Measurements from ENCODE around the gene ADAM33. TPM values are rescaled to one million over a fixed set of nuclear protein-coding genes. Genes with fewer than 3 reads are reported as not detected.

The ADAM33 gene
- total RNA-seq, 4 donors from 2014 or later: 15.0 to 150 (median 44.6) TPM

DNA sequence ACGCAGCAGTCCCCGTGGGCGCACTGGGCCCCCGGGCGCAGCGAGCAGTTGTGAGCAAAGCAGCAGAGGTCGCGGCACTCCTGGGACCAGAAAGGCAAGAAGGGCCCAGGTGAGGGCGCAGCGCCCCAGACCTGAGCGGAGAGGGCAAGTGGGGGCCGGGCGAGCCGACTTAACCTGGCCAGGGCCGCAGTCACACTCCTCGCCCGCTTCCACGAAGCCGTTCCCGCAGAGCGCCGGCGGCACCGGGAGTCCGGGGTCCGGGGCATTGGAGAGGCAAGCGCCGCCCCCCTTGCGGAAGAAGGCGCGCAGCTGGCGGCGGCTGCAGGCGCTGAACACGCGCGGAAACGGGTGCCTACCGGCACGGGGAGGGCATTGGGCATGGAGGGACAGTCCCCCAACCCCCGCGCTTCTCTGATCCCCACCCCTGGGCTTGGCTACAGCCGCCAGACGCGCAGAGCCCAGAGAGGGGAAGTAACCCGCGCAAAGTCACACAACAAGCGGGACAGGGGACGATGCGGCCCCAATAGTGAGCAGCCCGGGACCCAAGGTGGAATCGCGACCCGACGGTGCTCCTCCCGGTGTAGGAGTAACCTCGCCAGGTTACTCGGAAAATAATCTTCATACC, 9.2 kb downstream of the ADAM33 start:
- TF ChIP-seq POLR2A (IDR thresholded peaks at IDR 0.05) (no peak), CTCF (IDR thresholded peaks at IDR 0.05) (no peak), POLR2AphosphoS5 (IDR thresholded peaks at IDR 0.05) (no peak), EP300 (IDR thresholded peaks at IDR 0.05; ENCODE audit: low read depth) (no peak)
- intact Hi-C loops (cut with DNase I; ENCODE audit: low total_unique reads): no loop called here
- DNase-seq: no peak
- no peaks in the 10 kb centered on the region for H3K9me3 ChIP-seq
- H3K4me1 ChIP-seq: peaks cover 9 to 16% (median 10%) of the 10 kb centered on the region in 4 donors
- in situ Hi-C loops (cut with MboI; ENCODE audit: low pct_ligation_motif_present in 1 of 4, low pct_unique_long_range_greater_than_20kb in 1 of 4, low sequenced_read_pairs in 3 of 4): no loop called here
- H3K27me3 ChIP-seq: peaks cover 49% of the 10 kb centered on the region
- 27 to 31% methylated on average over 12 to 44 of the region's 58 CpGs for WGBS, 2 donors (ENCODE audit: low coverage in 1 of 2)
- no peak overlapping the region for H3K4me3 ChIP-seq
- no peaks in the 10 kb centered on the region for H3K36me3 ChIP-seq
- no peak overlapping the region for H3K27ac ChIP-seq

DNA sequence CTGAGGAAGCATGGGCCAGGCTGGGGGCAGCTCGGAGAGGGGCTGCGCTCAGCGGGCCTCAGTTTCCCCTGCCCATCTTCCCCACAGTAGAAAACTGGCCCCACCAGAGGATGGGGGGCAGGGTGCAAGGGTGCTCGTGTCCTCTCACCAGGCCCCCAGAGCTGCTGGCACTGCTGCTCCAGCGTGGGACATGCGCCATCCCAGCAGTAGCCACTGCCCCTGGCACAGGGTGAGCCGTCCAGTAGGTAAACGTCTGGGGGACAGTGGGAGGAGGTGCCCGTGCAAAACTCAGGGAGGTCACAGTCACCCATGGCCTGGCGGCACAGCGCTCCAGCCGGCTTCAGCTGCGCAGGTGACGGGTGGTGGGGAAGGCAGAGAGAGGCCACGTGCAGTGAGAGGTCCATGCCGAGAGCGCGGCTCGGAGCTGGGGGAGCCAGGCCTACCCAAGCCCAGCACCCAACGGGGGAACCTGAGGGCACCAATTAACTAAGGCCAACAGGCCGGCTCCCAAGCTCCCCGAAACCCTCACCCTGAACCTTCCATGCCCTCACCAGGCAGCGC, 9.7 kb downstream of the ADAM33 start:
- H3K9me3 ChIP-seq: no peaks in the 10 kb centered on the region
- H3K27me3 ChIP-seq: peaks cover 49% of the 10 kb centered on the region
- in situ Hi-C loops (cut with MboI; ENCODE audit: low pct_ligation_motif_present in 1 of 4, low pct_unique_long_range_greater_than_20kb in 1 of 4, low sequenced_read_pairs in 3 of 4): no loop called here
- H3K4me3 ChIP-seq: no peak overlapping the region
- TF ChIP-seq POLR2AphosphoS5 (IDR thresholded peaks at IDR 0.05) (no peak), EP300 (IDR thresholded peaks at IDR 0.05; ENCODE audit: low read depth) (no peak), POLR2A (IDR thresholded peaks at IDR 0.05) (no peak), CTCF (IDR thresholded peaks at IDR 0.05) (no peak)
- H3K4me1 ChIP-seq: peaks cover 4 to 10% (median 4%) of the 10 kb centered on the region in 4 donors
- intact Hi-C loops (cut with DNase I; ENCODE audit: low total_unique reads): no loop called here
- H3K27ac ChIP-seq: no peak overlapping the region
- DNase-seq: no peak
- WGBS, 2 donors (ENCODE audit: low coverage in 1 of 2): 52% methylated on average over 20 of the region's 23 CpGs; no CpG with 5 or more reads in 1 of the 2 donors
- no peaks in the 10 kb centered on the region for H3K36me3 ChIP-seq

- in situ Hi-C loops (cut with MboI; ENCODE audit: low pct_ligation_motif_present in 1 of 4, low pct_unique_long_range_greater_than_20kb in 1 of 4, low sequenced_read_pairs in 3 of 4): no loop called here
- Histone ChIP-seq H3K27ac (no peak overlapping the region), H3K36me3 (no peaks in the 10 kb centered on the region), H3K27me3 (peaks cover 46% of the 10 kb centered on the region), H3K9me3 (no peaks in the 10 kb centered on the region), H3K4me1 (peaks cover 0 to 5% (median 2%) of the 10 kb centered on the region in 4 donors), H3K4me3 (no peak overlapping the region)
- no peak for TF ChIP-seq POLR2AphosphoS5 (IDR thresholded peaks at IDR 0.05)
- intact Hi-C loops (cut with DNase I; ENCODE audit: low total_unique reads): no loop called here
- DNase-seq: no peak
- WGBS, 2 donors (ENCODE audit: low coverage in 1 of 2): 94% methylated on average over 10 of the region's 10 CpGs; no CpG with 5 or more reads in 1 of the 2 donors
These were observed 10.9 kb downstream of the ADAM33 start for GRCh38 chr20:3670945-3671344.

GRCh38 chr20:3670511-3670910, 11.3 kb downstream of the ADAM33 start:
- no peaks in the 10 kb centered on the region for H3K36me3 ChIP-seq

More at GRCh38 chr20:3670511-3670910, 11.3 kb downstream of the ADAM33 start:
- Histone ChIP-seq H3K27me3 (peaks cover 42% of the 10 kb centered on the region), H3K4me1 (peaks cover 0 to 5% (median 2%) of the 10 kb centered on the region in 4 donors), H3K4me3 (no peak overlapping the region), H3K9me3 (no peaks in the 10 kb centered on the region), H3K27ac (no peak overlapping the region)
- in situ Hi-C loops (cut with MboI; ENCODE audit: low pct_ligation_motif_present in 1 of 4, low pct_unique_long_range_greater_than_20kb in 1 of 4, low sequenced_read_pairs in 3 of 4) (no loop called here), intact Hi-C loops (cut with DNase I; ENCODE audit: low total_unique reads) (no loop called here)
- no peak for DNase-seq
- WGBS, 2 donors (ENCODE audit: low coverage in 1 of 2): 69% methylated on average over 6 of the region's 6 CpGs; no CpG with 5 or more reads in 1 of the 2 donors
- no peak for TF ChIP-seq EP300 (IDR thresholded peaks at IDR 0.05; ENCODE audit: low read depth)
- TF ChIP-seq CTCF (IDR thresholded peaks at IDR 0.05): no peak
- no peak for TF ChIP-seq POLR2AphosphoS5 (IDR thresholded peaks at IDR 0.05)
- TF ChIP-seq POLR2A (IDR thresholded peaks at IDR 0.05): no peak

Measured in transverse colon (tissue), 4 donors.